ENCODE measurements around the gene NKAIN2.

DNA sequence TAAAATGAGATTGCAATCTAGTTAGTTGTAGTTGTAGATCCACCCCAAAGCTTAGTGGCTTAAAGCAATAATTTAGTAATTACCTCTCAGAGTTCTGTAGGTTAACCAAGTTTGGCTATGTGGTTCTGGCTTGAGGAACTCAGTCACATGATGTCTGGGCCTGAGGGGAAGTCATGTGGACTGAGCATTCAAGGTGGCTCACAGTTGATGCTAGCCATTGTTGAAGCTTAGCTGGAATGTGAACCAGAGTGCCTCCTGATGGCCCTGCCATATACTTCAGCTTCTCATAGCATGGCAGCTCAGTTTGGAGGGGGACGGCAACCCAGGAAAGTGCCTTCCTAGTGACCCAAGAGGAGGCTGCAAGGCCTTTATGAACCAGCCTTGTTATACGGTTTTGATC lies 895.4 kb downstream of the NKAIN2 start:
- TF ChIP-seq, protein P1, sequence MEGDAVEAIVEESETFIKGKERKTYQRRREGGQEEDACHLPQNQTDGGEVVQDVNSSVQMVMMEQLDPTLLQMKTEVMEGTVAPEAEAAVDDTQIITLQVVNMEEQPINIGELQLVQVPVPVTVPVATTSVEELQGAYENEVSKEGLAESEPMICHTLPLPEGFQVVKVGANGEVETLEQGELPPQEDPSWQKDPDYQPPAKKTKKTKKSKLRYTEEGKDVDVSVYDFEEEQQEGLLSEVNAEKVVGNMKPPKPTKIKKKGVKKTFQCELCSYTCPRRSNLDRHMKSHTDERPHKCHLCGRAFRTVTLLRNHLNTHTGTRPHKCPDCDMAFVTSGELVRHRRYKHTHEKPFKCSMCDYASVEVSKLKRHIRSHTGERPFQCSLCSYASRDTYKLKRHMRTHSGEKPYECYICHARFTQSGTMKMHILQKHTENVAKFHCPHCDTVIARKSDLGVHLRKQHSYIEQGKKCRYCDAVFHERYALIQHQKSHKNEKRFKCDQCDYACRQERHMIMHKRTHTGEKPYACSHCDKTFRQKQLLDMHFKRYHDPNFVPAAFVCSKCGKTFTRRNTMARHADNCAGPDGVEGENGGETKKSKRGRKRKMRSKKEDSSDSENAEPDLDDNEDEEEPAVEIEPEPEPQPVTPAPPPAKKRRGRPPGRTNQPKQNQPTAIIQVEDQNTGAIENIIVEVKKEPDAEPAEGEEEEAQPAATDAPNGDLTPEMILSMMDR (IDR thresholded peaks at IDR 0.05), result no peak
- no peak for TF ChIP-seq POLR2A (IDR thresholded peaks at IDR 0.05)
